GM19043 (cell line): ENCODE data around the gene OXCT1.

ENCODE experiments used
- ATAC-seq: cut with Tn5 transposase; IDR thresholded peaks from one replicate; pipeline ENCODE4 v1.9.1; 2021; ENCODE audit warnings: low read depth; ENCODE audit not compliant: unreplicated experiment

Gene OXCT1

GRCh38 chr5:41869724-41870626 is at the start of gene OXCT1:
Gene OXCT1 (minus strand): TSS chr5:41870425. CDS start chr5:41870358, 67 bp downstream.
- ATAC-seq, result peak; percentile 88

DNA sequence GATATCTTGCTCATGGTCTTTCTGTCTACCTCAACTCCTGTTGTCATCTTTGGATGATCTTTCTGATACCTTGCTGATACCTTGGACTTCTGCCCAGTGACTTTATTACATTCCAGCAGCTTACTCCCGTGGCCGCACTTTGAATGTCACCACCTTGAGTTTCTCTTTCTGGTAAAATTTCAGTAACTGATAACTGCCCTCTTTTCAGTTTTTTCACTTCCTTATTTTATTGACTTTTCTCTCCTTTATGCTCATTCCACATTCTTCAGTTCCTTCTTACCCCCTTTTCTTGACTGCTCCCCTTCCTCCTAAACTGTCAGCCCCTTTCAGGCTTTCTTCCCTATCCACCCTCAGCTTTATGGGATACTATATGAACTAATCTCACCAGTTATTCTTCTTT is 47.9 kb upstream of the OXCT1 start:
- peak; percentile 40 for ATAC-seq

DNA sequence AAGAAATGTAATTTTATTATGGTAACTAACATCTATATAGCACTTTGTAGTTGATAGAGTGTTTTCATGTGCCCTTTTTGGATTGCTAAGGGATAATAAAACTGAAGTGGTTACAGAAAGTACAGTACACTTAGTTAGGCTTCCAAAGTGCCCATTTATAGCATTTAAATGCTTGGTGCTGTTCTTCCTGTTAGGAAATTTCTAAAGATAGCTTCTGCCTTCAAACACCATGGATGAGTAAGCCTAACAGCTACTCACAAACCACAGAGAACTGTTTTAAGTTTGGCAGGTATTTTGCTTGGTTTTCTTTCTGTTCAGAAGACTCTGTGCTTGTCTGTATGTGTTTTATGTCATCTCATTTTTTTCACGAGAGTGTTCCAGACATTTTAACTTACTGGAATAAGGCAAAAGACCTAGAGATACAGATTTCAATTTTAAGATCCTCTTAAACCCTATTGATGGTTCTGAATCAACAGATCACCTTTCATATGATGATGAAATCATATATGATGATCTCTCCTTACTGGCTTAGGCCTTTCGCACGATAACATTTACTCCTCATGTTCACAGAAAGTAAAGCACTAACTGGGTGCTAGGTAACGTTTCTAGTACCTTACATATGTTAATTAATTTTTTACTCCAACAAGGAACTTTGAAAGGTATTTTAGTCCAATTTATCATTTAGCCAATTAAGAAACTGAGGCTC is 38.3 kb upstream of the OXCT1 start:
- ATAC-seq, result no peak

DNA sequence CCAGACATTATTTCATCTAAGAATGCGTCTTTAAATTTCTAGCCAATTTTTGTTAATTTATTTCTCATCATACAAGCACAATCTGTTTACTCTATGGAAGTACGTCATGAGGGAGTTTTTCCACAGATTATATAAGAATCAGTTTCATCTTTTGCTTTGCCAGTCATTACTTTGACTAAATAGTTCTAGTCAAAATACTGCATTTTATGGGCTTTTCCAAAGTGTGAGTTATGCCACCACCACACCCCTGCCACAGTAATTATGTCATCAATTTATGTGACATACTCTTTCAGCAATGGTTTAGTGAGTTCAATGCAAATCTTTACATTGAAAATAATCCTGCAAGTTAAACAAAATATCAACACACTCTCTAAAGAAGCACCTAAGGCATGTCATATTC is 35.9 kb upstream of the OXCT1 start:
- no peak for ATAC-seq

GRCh38 chr5:41903892-41904799 is 33.9 kb upstream of the OXCT1 start, which contains the start of gene RIMOC1:
Gene RIMOC1 (plus strand): TSS chr5:41904344. CDS start chr5:41904368, 24 bp downstream.
- peak; percentile 99 for ATAC-seq

DNA sequence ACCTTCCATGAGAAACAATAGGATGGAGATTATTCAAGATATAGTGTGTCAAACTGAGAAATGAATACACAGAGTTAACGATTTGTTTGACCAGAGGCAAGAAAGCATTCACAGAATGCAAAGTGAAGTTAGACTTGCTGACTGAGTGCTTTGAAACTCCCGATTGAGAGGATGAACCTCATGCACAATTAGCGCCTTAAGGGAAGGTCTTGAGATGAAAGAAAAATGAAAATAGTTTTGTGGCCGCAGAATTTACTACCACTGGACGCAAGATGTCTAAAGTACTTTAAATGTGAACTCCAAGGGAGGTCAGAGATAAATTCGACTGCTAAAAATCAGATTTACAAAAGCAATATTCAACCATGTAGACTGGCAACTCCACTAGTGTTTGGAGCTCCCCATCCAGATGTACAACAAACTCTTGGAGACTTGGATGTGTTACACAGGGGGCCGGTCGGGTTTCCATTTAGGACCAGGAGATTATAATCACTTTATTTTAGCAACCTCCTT is 33.2 kb upstream of the OXCT1 start:
- ATAC-seq, result no peak

DNA sequence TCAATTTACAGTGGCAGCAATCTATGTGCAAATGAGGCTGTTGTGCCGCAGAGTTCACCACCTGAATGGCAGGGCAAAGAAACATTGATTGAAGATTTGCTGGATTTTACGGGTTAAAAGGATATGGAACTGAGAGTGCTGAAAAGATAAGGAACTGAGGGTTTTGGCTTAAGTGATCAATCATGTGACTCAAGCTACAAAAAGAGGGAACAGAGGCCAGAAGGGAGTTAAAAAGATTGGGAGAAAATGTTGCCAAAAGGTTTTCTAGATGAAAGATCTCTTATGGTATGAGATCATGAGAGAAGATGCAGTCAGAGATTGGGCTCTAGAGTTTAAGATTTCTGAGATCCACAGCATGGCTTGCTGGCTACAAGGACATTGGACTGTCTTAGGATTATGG is 26.0 kb upstream of the OXCT1 start:
- ATAC-seq, result no peak

DNA sequence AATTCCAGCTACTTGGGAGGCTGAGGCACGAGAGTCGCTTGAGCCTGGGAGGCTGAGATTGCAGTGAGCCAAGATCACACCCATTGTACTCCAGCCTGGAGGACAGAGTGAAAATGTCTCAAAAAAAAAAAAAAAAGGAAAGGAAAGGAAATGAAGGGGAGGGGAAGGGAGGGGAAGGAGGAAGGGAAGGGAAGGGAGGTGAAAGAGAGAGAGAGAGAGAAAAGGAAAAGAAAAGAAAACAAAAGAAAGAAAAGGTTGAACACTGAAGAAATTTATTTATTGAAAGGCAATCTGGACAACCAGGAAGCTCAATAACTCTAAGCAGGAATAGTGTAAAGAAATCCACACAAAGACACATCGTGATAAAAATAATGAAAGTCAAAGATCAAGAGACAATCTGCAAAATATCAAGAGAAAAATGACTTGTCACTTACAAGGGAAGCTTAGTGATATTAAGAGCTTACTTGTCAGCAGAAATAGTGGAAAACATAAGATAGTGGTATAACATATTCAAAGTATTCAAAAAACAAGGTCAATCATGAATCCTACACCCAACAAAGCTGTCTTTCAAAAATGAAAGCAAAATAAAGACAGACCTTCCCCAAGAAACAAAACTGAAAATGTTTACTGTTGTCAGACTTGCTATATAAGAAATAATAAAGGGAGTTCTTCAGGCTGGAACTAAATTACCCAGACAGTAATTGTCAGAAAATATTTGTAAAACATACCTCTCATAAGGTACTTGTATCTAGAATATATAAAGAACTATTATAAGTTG is 23.0 kb upstream of the OXCT1 start:
- no peak for ATAC-seq

DNA sequence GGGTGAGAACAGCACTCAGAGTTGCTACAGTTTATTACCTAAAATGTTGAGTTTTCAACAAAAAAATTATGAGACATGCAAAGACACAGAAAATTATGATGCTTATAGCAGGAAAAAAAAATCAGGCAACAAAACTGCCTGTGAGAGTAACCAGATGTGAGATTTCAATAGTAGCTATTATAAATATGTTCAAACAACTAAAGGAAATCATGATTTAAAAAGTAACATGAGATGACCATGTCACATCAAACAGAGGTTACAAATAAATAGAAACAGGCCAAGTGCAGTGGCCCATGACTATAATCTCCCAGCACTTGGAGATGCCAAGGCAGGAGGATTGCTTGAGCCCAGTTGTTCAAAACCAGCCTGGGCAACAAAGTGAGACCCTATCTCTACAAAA is 21.8 kb upstream of the OXCT1 start:
- ATAC-seq, result no peak

- ATAC-seq, result no peak
These were observed 21.0 kb upstream of the OXCT1 start for GRCh38 chr5:41891066-41891707.

DNA sequence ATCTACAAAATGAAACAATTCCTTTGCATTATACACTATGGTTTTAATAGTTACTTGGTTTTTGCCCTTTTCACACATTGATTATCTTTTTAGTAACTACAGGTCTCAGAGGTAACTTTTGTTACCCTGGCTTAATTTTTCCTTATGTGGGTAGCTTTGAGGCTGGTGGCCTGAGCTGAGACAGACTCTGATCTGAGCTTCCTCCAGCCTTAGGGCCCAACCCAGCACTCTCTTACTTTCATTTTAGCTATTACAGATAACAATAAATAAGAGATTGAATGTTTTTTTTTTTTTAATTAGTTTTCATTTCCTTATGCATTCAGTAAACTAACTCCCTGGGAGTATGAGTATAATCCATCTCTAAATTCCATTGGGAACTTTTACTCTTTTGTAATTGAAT is 15.1 kb upstream of the OXCT1 start:
- no peak for ATAC-seq

- no peak for ATAC-seq
These were observed 13.7 kb upstream of the OXCT1 start for GRCh38 chr5:41883936-41884335.

GRCh38 chr5:41883243-41883642 is 13.0 kb upstream of the OXCT1 start:
- ATAC-seq, result no peak

GRCh38 chr5:41882765-41883164 is 12.5 kb upstream of the OXCT1 start:
- ATAC-seq, result no peak

- peak; percentile 74 for ATAC-seq
These were observed 8.6 kb upstream of the OXCT1 start for GRCh38 chr5:41878643-41879478.

GRCh38 chr5:41878173-41878572 is 7.9 kb upstream of the OXCT1 start:
- ATAC-seq, result peak; percentile 40

- no peak for ATAC-seq
These were observed 7.2 kb upstream of the OXCT1 start for GRCh38 chr5:41877408-41877807.

DNA sequence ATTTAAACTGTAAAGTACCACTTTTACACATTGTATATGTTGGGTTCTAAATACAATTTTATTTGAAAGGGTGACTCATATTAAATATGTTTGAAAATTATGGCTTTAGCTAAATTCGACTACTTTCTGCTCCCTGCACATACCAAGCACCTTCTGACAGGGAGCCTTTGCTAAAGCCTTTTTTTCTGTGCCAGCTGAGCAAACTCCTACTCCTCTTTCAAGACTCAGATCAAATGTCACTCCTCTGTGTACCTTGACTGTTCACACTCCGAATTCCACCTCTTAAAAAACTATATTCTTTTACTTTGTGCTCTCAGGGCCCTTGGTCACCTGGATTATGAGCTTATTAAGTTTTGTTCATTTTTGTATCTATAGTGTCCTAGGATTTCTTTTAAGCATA is 6.5 kb upstream of the OXCT1 start:
- no peak for ATAC-seq
